GM19467 (cell line): ENCODE data around the gene SESTD1.
A peak's percentile ranks its signal among the peaks of the same experiment; 100 is the strongest.
"Not testable (repeated sequence)": the region's sequence is repeated elsewhere in the genome, so short reads cannot be mapped to it uniquely, and the experiment has no call there.

Experiments used
- ATAC-seq: cut with Tn5 transposase; IDR thresholded peaks from one replicate; pipeline ENCODE4 v1.9.1; 2021; ENCODE audit warnings: mild to moderate bottlenecking, moderate library complexity; ENCODE audit not compliant: unreplicated experiment

Gene SESTD1

DNA sequence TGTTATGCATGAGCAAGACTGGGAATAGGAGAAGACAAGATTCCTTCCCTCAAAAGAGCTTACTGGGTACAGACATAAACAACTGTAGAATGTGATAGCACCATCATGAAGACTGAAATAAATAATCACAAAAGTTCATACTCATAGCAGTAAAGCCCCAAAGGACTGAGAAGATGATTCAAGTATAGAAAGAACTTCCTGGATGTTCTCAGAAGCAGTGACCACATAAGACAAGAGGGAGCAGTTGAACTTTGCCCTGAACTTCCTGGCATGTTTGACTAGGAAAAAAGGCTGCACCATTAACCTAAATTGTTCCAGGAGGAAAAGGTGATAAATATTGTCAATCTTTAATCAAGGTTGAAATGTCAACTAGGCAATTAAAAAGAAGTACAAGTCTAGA lies 156.9 kb downstream of the SESTD1 start:
- no peak for ATAC-seq

DNA sequence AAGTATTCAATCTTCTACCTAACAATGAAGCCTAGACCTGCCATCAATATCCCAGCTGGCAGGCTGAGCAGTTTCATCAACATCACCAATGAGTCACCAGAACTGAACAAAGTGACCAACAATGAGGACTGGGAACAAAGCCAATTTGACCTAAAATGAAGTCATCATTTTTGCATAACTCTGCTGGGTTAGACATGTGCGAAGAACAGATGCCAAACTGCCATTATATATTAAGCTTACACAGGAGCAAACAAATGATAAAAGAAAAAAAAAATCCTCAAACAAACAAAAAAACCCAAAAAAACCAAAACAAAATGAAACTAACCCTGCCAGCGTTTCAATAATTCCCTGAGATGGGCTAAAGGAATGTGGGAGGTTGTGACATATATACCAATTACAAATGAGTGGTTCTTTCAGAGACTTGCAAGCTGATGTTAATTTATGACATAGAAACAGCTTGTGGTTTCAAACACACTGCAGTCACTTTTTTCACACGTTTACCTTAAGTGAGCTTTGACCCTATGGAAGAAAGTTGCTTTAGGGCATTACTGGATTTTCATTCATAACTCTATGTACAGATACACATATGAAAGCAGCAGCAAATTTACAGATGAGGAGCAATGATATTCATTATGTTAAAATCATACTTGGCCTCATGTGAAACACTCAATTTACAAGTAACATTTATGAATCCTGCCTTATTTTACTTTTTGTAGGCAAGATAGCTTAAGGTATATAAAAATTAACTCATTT lies 157.8 kb downstream of the SESTD1 start:
- ATAC-seq = peak; percentile 67

DNA sequence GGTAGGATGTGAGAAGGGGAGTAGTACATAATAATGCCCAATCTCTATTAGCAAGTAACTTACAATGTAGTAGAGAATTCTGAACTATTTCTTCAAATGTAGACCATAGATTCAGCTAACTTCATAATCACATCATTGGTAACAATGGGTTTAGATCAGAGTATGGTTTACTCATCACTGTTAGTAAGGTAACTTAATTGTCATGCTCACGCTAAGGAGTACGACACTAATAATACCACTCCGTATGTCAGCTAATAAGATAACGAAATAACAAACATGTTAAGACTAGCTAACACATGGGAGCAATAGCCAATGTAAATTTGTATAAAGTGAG lies 158.3 kb downstream of the SESTD1 start:
- ATAC-seq = no peak

- ATAC-seq = no peak
These were observed 159.9 kb downstream of the SESTD1 start for GRCh38 chr2:179104736-179105135.

- no peak for ATAC-seq
These were observed 166.4 kb downstream of the SESTD1 start for GRCh38 chr2:179098080-179098689.

DNA sequence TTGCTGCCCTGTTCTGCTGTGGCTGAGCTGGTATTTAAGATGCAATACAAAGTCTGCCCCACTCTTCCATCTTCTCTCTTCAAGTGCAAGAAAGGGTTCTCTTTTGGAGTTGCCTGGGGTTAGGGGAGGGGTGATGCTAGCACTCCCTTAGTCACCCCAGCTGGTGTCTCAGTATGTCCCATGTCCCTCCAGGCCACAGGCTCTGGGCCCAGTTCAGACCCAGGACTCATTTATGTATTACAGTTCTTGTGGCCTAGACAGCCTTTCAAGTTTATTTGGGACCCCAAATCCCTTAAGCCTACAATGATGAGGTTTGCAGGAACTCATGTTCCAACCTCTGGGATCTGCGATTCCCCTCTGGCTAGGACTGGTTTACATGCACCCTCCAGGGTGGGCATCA lies 167.5 kb downstream of the SESTD1 start:
- no peak for ATAC-seq

GRCh38 chr2:179096090-179096489 lies 168.5 kb downstream of the SESTD1 start:
- ATAC-seq = peak; percentile 100

DNA sequence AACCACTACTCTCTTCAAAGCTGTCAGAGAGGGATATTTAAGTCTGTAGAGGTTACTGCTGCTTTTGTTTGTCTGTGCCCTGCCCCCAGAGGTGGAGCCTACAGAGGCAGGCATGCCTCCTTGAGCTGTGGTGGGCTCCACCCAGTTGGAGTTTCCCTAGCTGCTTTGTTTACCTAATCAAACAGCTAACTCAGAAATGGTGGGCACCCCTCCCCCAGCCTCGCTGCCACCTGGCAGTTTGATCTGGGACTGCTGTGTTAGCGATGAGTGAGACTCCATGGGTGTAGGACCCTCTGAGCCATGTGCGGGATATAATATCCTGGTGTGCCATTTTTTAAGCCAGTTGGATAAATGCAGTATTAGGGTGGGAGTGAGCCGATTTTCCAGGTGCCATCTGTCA lies 171.7 kb downstream of the SESTD1 start:
- ATAC-seq = not testable (repeated sequence)

DNA sequence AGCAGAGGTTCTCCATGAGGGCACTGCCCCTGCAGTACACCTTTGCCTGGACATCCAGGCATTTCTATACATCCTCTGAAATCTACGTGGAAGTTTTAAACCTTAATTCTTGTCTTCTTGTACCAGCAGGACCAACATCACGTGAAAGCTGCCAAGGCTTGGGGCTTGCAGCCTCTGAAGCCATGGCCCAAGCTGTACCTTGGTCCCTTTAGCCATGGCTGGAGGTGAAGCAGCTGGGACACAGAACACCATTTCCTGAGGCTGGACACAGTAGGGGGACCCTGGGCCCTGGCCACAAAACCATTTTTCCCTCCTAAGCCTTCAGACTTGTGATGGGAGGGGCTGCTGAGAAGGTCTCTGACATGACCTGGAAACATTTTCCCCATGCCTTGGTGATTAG lies 181.9 kb downstream of the SESTD1 start:
- ATAC-seq = no peak

DNA sequence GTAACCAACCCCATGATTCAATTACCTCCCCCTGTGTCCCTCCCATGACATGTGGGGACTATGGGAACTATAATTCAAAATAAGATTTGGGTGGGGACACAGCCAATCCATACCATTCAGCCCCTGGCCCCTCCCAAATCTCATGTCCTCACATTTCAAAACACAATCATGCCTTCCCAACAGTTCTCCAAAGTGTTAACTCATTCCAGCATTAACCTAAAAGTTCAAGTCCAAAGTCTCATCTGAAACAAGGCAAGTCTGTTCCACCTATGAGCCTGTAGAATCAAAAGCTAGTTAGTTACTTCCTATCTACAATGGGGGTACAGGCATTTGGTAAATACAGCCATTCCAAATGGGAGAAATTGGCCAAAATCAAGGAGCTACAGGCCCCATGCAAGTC lies 182.7 kb downstream of the SESTD1 start:
- no peak for ATAC-seq

DNA sequence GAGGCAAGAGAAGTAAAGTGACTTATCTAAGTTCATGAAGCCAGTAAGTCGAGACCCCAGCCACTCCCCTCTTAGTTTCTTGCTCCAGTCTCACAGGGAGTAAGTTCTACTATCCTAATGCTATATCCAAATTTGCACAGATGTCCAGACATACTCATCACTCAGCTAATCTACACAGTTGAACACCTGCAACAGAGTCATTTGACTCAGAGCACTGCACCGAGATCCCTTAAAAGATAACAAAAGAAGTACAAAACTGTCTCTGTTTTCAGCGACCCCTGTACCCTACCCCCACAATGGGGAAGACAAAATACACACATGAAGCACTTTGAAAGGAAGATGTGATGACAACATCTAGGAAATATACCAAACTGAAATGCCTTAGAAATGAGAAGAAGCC lies 192.1 kb downstream of the SESTD1 start:
- no peak for ATAC-seq

DNA sequence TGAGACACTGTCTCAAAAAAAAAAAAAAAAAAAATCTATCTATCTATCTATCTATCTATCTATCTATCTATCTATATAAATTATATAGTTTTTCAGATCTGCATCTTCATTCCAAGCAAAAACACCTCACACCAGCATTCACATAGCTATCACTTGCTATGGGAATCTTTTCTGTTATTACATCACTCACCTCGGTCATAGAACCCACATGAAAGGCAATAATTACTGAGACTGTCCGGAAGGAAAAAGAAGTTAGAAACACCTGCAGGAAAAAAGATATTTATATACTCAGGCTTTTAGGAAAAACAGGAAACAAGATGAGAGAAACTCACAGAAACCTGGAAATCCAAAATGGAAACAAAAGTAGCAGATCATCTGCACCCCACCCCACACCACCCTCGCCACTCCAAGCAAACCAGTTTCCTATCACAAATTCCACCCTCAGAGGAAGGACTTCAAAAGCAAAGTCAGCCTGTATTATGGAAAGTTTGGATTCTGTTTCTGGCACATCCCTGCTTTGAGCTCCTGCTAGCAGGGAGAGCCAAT lies 192.7 kb downstream of the SESTD1 start:
- no peak for ATAC-seq

- ATAC-seq = no peak
These were observed 193.7 kb downstream of the SESTD1 start for GRCh38 chr2:179070895-179071294.

DNA sequence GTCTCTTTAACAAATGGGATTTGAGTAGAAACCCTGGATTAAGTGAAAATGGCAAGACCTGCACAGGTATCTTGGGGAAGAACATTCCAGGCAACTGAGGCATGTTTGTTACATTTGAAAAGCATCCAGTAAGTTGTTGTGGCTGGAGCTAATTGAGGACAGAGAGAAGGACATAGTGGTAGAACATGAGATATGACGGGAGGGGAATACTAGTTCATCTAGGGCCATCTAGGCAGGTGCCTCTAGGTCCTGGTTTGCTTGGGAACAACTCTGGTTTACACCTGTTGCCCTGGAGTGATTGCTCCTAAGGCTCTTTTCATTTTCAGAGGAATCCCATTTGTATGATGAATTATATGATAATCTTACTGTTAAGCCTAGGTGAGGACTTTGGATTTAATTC lies 194.9 kb downstream of the SESTD1 start:
- no peak for ATAC-seq

DNA sequence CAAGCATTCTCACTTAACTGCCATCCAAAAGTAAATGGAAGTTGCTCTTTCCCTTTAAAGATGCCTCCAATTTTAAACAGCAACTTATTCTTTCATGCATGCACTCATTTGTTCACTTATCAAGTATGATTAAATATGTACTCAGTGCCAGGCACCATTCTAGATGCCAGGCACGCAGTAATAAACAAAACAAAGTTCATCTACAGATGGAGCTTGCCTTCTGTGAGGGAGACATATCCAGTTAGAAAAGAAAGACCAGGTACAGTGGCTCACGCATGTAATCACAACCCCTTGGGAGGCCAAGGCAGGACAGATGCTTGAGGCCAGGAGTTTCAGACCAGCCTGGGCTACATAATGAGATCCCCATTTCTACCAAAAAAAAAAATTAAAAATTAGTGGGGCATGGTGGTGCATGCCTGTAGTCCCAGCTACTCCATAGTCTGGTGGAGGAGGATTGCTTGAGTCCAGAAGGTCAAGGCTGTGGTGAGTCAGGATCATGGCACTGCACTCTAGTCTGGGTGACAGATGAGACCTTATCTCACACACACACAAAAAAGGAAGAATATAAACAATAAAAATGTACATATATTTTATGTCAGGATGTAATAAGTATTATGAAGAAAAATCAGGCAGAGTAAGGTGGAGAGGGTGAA lies 195.5 kb downstream of the SESTD1 start:
- no peak for ATAC-seq

- no peak for ATAC-seq
These were observed 205.5 kb downstream of the SESTD1 start for GRCh38 chr2:179059026-179059700.

DNA sequence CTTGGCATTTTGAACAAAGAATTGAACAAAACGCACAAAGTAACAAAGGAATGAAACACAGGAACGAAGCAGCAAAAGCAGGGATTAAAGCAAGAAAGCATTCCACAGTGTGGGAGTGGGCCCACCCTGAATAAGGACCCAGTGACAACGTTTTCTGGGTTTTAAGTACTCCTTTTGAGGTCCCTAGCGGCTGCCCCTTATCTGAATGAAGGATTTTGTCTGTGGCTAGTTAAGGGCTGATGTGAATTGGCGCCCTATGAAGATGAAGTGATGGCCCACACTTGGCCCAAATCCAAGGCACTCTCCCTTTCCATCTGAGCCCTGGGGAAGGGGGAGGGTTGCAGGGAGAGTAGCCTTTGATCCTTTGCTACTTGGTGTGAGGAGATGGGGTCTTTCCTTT lies 206.9 kb downstream of the SESTD1 start:
- no peak for ATAC-seq

- not testable (repeated sequence) for ATAC-seq
These were observed 211.1 kb downstream of the SESTD1 start for GRCh38 chr2:179053568-179053967.
